B cell (primary cell): Measurements from ENCODE around the gene TNNT3.

ENCODE experiments used
- EZH2 ChIP-seq: IDR thresholded peaks from 2 replicates; pipeline ENCODE4 v1.6.1; 2012; ENCODE audit warnings: borderline replicate concordance, low read depth, mild to moderate bottlenecking, moderate library complexity, low read length; ENCODE audit not compliant: insufficient read depth, poor library complexity, severe bottlenecking
- TF ChIP-seq, protein P1 (sequence below): fragments of 200-600 bp; IDR thresholded peaks from one replicate; pipeline ENCODE4 v1.8.0; 2022; ENCODE audit warnings: antibody characterized with exemption, mild to moderate bottlenecking

- TF ChIP-seq, protein P1, sequence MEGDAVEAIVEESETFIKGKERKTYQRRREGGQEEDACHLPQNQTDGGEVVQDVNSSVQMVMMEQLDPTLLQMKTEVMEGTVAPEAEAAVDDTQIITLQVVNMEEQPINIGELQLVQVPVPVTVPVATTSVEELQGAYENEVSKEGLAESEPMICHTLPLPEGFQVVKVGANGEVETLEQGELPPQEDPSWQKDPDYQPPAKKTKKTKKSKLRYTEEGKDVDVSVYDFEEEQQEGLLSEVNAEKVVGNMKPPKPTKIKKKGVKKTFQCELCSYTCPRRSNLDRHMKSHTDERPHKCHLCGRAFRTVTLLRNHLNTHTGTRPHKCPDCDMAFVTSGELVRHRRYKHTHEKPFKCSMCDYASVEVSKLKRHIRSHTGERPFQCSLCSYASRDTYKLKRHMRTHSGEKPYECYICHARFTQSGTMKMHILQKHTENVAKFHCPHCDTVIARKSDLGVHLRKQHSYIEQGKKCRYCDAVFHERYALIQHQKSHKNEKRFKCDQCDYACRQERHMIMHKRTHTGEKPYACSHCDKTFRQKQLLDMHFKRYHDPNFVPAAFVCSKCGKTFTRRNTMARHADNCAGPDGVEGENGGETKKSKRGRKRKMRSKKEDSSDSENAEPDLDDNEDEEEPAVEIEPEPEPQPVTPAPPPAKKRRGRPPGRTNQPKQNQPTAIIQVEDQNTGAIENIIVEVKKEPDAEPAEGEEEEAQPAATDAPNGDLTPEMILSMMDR: no peak
- no peak for TF ChIP-seq EZH2
Observed at GRCh38 chr11:1948389-1948788, 28.9 kb downstream of the TNNT3 start.
